ENCODE results near the gene COL13A1. TPM values are rescaled to one million over a fixed set of nuclear protein-coding genes. Genes with fewer than 3 reads are reported as not detected.

Gene COL13A1
- total and polyA plus RNA-seq, 2 of the 8 experiments (the other 6 are each of a cell fraction or from before 2014, with no cell fraction given): 2.6 to 5.2 TPM

- no peak overlapping the region for H4K8ac ChIP-seq (ENCODE audit: extremely low read depth, insufficient read depth, low read length)
- no peak overlapping the region for H3K9ac ChIP-seq (replicated peaks in 1 of 4; ENCODE audit: extremely low read depth in 1 of 4, low read depth in 3 of 4, low read length in 3 of 4)
- ChIA-PET CTCF (ENCODE audit: partially characterized antibody) (interaction anchor here (0.9 to 15.3 kb wide), 14 partner anchors 11 to 68 kb away, joined by 3 to 170 read pairs (median 4); no protein-coding TSS in a partner anchor), POLR2A (ENCODE audit: partially characterized antibody) (interaction anchor here (0.9 to 1.5 kb wide), 5 partner anchors 8 to 51 kb away, joined by 3 to 5 read pairs (median 3); no protein-coding TSS in a partner anchor)
- no peak overlapping the region for H2AFZ ChIP-seq (ENCODE audit: low read length)
- peaks cover 11 to 53% (median 39%) of the 10 kb centered on the region in 4 experiments for H3K4me1 ChIP-seq (replicated peaks in 1 of 4; ENCODE audit: control insufficient read depth in 3 of 4, insufficient read depth in 4 of 4, low read length in 3 of 4)
- H2BK120ac ChIP-seq (replicated peaks; ENCODE audit: low read depth, low read length): no peak overlapping the region
- H3K79me1 ChIP-seq (ENCODE audit: low read depth, low read length): no peaks in the 10 kb centered on the region
- 0 out of 2 replicates have a peak overlapping the region, but pooled peaks have one; percentile 13 for H3K27ac ChIP-seq (ENCODE audit: low read depth, low read length)
- FAIRE-seq (no peak), DNase-seq (ENCODE audit: low read depth in 1 of 2, low spot score in 2 of 2) (no peak)
- H2BK20ac ChIP-seq (ENCODE audit: low read length): peak overlapping the region; percentile 63
- H4K20me1 ChIP-seq (replicated peaks in 1 of 2; ENCODE audit: control insufficient read depth in 1 of 2, insufficient read depth in 2 of 2, low read length in 2 of 2): no peaks in the 10 kb centered on the region
- peak overlapping the region; percentile 44 for H3K18ac ChIP-seq (ENCODE audit: extremely low read depth, low read length)
- H2AK5ac ChIP-seq (ENCODE audit: low read depth, low read length): peak overlapping the region; percentile 26; the same call in 1 of the 2 replicates
- peak overlapping the region; percentile 49; the same call in 1 of the 2 replicates for H2BK15ac ChIP-seq (ENCODE audit: low read length)
- H3K14ac ChIP-seq (ENCODE audit: insufficient read length): no peak overlapping the region
- H3K23ac ChIP-seq (ENCODE audit: insufficient read length): no peak overlapping the region
- peak overlapping the region in 1 of 4 experiments; percentile 19; a peak in 1 of 8 replicates for H3K4me3 ChIP-seq (ENCODE audit: extremely low read depth in 1 of 4, insufficient read depth in 2 of 4, low read depth in 3 of 4, low read length in 4 of 4)
- H4K5ac ChIP-seq (ENCODE audit: insufficient read length, low read depth, low read length): peak overlapping the region; percentile 18
- H3K36me3 ChIP-seq (ENCODE audit: control insufficient read depth in 2 of 4, insufficient read depth in 4 of 4, low read length in 3 of 4): no peaks in the 10 kb centered on the region
- H2BK12ac ChIP-seq (ENCODE audit: low read depth, low read length): peak overlapping the region; percentile 91; the same call in 1 of the 2 replicates
- no peaks in the 10 kb centered on the region for H3K23me2 ChIP-seq (ENCODE audit: low read depth, low read length)
- no peaks in the 10 kb centered on the region for H3K9me3 ChIP-seq (ENCODE audit: insufficient read depth in 2 of 2, low read depth in 1 of 2, low read length in 1 of 2)
- peak overlapping the region; percentile 98; the same call in 1 of the 2 replicates for H2BK5ac ChIP-seq (ENCODE audit: low read depth, low read length)
- WGBS, 2 experiments (ENCODE audit: extremely low coverage in 1 of 2, insufficient coverage in 1 of 2, insufficient read length in 1 of 2, insufficient replicate concordance in 2 of 2, low coverage in 1 of 2, low lambda C conversion rate in 2 of 2, missing lambda C conversion rate in 1 of 2): 73% methylated on average over 5 of the region's 5 CpGs; no CpG with 5 or more reads in 1 of the 2 experiments
- no peaks in the 10 kb centered on the region for H3K79me2 ChIP-seq (ENCODE audit: control insufficient read depth in 1 of 2, insufficient read depth in 2 of 2, low read length in 2 of 2)
- peak overlapping the region; percentile 60 for H4K91ac ChIP-seq (replicated peaks; ENCODE audit: insufficient read length, low read length)
- no peak overlapping the region for H3K56ac ChIP-seq (replicated peaks; ENCODE audit: insufficient read length, low read depth, low read length)
- peak overlapping the region; percentile 46 to 52; a peak in 3 of 4 replicates for H3K4me2 ChIP-seq (ENCODE audit: insufficient read depth in 1 of 2, low read depth in 2 of 2, low read length in 2 of 2)
- no peaks in the 10 kb centered on the region; a peak in 1 of 7 replicates for H3K27me3 ChIP-seq (replicated peaks in 1 of 4; ENCODE audit: control insufficient read depth in 3 of 4, extremely low read depth in 1 of 4, insufficient read depth in 3 of 4, low read length in 3 of 4)
- H3K4ac ChIP-seq (replicated peaks; ENCODE audit: insufficient read length, low read depth, low read length): peak overlapping the region; percentile 40
- TF ChIP-seq BRCA1 (IDR thresholded peaks at IDR 0.05; ENCODE audit: low read depth, low read length): no peak
- no peak for TF ChIP-seq GABPA (IDR thresholded peaks at IDR 0.05; ENCODE audit: borderline replicate concordance, insufficient read depth, low read length)
- TF ChIP-seq FOSL1 (IDR thresholded peaks at IDR 0.05; ENCODE audit: insufficient read depth, low read depth, low read length): no peak
- no peak for TF ChIP-seq HDAC2 (IDR thresholded peaks at IDR 0.05; ENCODE audit: borderline replicate concordance in 1 of 2, low read depth in 2 of 2, low read length in 2 of 2)
- no peak for TF ChIP-seq USF2 (IDR thresholded peaks at IDR 0.05; ENCODE audit: low read length)
- no peak for TF ChIP-seq JUND (IDR thresholded peaks at IDR 0.05; ENCODE audit: low read length)
- TF ChIP-seq TBP (IDR thresholded peaks at IDR 0.05; ENCODE audit: low read depth, low read length): no peak
- TF ChIP-seq TEAD4 (IDR thresholded peaks at IDR 0.05; ENCODE audit: low read depth, low read length): no peak
- no peak for TF ChIP-seq POLR2AphosphoS5 (IDR thresholded peaks at IDR 0.05; ENCODE audit: low read depth, low read length)
- TF ChIP-seq ATF2 (IDR thresholded peaks at IDR 0.05; ENCODE audit: low read length): no peak
These were observed 64.6 kb downstream of the COL13A1 start for GRCh38 chr10:69866246-69866687.

Measured in H1 (cell line).